Esophagus muscularis mucosa (tissue), 4 donors: ENCODE measurements around the gene MPC2.

Source experiments
- EP300 ChIP-seq: sonication (generic); formaldehyde crosslinking; IDR thresholded peaks from one replicate; pipeline ENCODE4 v1.6.1; 2017; ENCODE audit warnings: antibody characterized with exemption
- POLR2A ChIP-seq: fragments of 450-650 bp; IDR thresholded peaks from one replicate; pipeline ENCODE4 v1.6.1; 2017; ENCODE audit warnings: antibody characterized with exemption, moderate library complexity, mild to moderate bottlenecking, low read depth
- POLR2AphosphoS5 ChIP-seq, 2 donors: sonication (generic); formaldehyde crosslinking; IDR thresholded peaks; one replicate each; pipeline ENCODE4 v1.6.1; 2017; ENCODE audit warnings: antibody characterized with exemption in 2 of 2
- TF ChIP-seq, protein P1 (sequence below), 3 experiments: fragments of 200-600 bp in 2 of 3; fragments of 450-650 bp in 1 of 3; sonication (generic) in 2 of 3; IDR thresholded peaks; one replicate each; pipeline ENCODE4 v1.5.1; 2017 to 2019; ENCODE audit warnings: antibody characterized with exemption in 3 of 3, mild to moderate bottlenecking in 2 of 3, moderate library complexity in 1 of 3

DNA sequence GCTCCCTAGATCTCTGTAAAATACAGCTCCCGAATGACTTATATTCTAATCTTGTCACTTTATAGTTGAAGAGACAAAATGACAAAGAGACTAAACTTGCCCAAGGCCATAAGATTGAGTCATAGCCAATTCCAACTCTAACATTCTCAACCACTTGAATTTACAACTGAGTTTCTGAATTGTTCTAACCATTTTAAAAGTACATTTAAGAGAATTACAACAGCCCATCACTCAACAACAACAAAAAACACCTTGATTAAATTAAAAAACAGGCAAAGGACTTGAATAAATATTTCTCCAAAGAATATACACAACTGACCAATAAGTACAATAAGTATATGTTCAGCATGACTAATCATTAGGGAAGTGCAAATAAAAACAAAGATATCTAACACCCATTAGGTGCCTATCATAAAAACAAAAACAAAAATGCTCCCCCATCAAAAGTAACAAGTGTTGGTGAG is 14.2 kb downstream of the MPC2 start:
- TF ChIP-seq, protein P1, sequence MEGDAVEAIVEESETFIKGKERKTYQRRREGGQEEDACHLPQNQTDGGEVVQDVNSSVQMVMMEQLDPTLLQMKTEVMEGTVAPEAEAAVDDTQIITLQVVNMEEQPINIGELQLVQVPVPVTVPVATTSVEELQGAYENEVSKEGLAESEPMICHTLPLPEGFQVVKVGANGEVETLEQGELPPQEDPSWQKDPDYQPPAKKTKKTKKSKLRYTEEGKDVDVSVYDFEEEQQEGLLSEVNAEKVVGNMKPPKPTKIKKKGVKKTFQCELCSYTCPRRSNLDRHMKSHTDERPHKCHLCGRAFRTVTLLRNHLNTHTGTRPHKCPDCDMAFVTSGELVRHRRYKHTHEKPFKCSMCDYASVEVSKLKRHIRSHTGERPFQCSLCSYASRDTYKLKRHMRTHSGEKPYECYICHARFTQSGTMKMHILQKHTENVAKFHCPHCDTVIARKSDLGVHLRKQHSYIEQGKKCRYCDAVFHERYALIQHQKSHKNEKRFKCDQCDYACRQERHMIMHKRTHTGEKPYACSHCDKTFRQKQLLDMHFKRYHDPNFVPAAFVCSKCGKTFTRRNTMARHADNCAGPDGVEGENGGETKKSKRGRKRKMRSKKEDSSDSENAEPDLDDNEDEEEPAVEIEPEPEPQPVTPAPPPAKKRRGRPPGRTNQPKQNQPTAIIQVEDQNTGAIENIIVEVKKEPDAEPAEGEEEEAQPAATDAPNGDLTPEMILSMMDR (IDR thresholded peaks at IDR 0.05), result no peak
- TF ChIP-seq POLR2AphosphoS5 (IDR thresholded peaks at IDR 0.05) (no peak), EP300 (no peak), POLR2A (no peak)
